ENCODE measurements around the gene PWWP2B. TPM values are rescaled to one million over a fixed set of nuclear protein-coding genes. Genes with fewer than 3 reads are reported as not detected.
"Not testable (repeated sequence)": the region's sequence is repeated elsewhere in the genome, so short reads cannot be mapped to it uniquely, and the experiment has no call there.

Gene PWWP2B
- total RNA-seq, 1 donor = 8.2 TPM

DNA sequence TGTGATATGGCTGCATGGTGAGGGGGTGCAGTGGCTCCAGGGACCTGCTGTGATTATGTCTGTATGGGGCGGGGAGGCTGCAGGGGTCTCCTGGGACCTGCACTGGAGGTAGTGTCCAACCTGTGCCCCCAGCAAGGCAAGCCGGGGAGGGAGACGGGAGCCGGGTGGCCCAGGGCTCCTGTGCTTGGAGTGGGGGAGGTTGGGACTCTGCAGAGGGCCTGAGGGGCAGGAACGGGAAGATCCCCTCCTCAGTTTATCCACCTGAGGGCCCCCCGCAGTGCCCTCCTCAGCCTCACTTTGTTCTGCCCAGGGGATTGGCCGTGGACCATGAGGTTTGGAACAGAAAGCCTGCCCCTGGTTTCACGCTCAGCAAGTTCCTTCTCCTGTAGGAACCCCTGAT, 22.8 kb upstream of the PWWP2B start:
- TF ChIP-seq, protein P1, sequence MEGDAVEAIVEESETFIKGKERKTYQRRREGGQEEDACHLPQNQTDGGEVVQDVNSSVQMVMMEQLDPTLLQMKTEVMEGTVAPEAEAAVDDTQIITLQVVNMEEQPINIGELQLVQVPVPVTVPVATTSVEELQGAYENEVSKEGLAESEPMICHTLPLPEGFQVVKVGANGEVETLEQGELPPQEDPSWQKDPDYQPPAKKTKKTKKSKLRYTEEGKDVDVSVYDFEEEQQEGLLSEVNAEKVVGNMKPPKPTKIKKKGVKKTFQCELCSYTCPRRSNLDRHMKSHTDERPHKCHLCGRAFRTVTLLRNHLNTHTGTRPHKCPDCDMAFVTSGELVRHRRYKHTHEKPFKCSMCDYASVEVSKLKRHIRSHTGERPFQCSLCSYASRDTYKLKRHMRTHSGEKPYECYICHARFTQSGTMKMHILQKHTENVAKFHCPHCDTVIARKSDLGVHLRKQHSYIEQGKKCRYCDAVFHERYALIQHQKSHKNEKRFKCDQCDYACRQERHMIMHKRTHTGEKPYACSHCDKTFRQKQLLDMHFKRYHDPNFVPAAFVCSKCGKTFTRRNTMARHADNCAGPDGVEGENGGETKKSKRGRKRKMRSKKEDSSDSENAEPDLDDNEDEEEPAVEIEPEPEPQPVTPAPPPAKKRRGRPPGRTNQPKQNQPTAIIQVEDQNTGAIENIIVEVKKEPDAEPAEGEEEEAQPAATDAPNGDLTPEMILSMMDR (IDR thresholded peaks at IDR 0.05; ENCODE audit: insufficient read depth, low read depth, low read length) = no peak
- no peak for DNase-seq (ENCODE audit: low read depth)

DNA sequence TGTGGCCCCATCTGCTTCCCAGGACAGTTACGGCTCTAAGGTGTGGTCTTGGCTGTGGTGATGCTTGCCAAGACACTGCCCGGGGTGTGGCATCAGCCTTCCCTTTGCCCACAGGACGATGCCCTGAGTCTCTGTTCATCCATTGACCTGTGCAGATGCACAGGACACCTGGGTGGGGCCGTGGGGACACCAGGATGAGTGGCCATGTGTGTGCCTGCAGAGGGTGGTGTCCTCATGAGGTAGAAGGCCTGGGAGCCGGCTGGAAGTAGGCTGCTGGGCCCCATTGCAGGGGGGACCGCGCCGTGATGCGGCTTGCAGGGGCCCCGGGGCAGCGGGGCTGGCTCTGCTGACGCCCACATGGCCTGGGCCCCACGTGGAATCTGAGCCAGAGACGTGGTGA, 22.4 kb upstream of the PWWP2B start:
- no peak for DNase-seq (ENCODE audit: low read depth)
- TF ChIP-seq, protein P1 (IDR thresholded peaks at IDR 0.05; ENCODE audit: insufficient read depth, low read depth, low read length) = no peak
- H3K4me3 ChIP-seq (ENCODE audit: low read depth, low read length) = no peak overlapping the region

More for the DNA sequence above, 22.8 kb upstream of the PWWP2B start:
- no peak overlapping the region for H3K4me3 ChIP-seq (ENCODE audit: low read depth, low read length)

DNA sequence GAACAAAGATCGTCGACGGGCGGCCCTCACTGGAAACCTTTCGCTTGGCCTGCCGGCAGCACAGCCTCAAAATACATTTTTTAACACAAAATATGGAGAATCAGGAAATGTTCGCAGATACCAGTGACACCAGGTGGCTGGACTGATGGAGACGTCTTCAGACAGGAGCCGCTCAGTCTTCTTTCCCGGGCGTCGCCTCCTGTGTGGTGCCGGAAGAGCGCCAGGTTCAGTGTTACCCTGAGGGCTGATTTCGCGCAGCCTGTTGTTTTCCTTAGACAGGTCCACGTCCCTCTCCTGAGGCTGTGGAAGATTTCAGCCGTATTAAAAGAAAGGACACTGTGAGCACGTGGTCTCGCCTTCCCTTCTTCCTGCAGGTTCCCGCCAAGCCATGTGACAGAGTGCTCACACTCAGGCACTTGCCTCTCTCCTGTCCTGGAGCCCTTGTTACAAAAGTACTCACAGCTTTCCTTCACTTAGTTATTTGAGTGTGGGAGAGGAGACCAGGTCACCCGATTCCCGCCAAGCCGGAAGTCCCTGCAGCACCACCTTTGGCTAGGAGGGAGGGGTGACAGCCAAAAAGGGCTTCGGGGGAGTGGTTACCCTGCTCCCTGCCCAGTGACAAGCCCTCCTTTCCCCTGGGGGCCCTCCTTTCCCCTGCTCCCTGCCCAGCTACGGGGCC, 21.7 kb upstream of the PWWP2B start:
- TF ChIP-seq, protein P1 (IDR thresholded peaks at IDR 0.05; ENCODE audit: insufficient read depth, low read depth, low read length) = no peak
- no peak for DNase-seq (ENCODE audit: low read depth)
- no peak overlapping the region for H3K4me3 ChIP-seq (ENCODE audit: low read depth, low read length)

DNA sequence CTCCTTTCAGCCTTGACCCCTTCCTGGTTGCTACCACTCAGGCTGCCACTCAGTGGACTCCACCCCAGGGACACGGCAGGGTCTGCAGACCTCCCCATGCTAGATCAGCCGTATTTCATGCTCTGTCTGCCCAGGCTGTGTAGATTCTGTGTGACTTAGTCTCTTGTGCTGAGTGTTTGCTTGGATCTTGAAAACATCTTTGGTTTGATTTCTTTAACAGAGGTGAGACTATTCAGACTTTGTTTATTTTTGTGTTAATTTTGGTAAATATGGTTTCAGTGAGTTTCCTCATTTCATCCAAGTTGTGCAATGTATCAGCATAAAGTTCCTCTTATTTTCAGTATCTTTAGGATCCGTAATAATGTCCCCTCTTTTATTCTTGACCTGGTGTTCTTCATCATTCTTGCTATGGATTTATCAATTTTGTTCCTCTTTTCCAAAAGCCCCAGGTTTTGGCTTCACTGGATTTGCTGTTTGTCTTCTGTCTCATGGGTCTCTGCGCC, 21.2 kb upstream of the PWWP2B start:
- no peak for DNase-seq (ENCODE audit: low read depth)
- H3K4me3 ChIP-seq (ENCODE audit: low read depth, low read length) = no peak overlapping the region
- TF ChIP-seq, protein P1 (IDR thresholded peaks at IDR 0.05; ENCODE audit: insufficient read depth, low read depth, low read length) = no peak

DNA sequence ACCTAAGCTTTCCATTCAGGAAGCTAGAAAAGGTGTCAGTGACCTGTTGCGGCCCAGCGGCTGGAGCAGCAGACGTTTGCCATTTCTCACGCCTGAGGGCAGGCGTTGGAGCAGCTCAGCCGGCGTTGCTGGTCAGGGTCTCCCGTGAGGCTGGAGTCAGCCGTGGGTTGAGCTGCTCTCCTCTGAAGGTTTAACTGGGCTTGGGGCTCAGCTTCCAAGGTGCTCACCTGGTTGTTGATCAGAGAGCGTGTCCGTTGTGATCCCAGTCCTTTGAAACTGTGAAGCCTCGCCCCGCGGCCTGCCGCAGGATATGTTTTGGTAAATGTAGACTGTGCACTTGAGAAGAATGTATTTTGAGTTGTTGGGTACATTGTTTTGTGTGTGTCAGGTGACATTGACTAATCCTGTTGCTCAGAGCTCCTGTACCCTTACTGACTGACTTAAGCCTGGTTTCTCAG, 20.6 kb upstream of the PWWP2B start:
- H3K4me3 ChIP-seq (ENCODE audit: low read depth, low read length) = no peak overlapping the region
- DNase-seq (ENCODE audit: low read depth) = no peak
- TF ChIP-seq, protein P1 (IDR thresholded peaks at IDR 0.05; ENCODE audit: insufficient read depth, low read depth, low read length) = no peak

DNA sequence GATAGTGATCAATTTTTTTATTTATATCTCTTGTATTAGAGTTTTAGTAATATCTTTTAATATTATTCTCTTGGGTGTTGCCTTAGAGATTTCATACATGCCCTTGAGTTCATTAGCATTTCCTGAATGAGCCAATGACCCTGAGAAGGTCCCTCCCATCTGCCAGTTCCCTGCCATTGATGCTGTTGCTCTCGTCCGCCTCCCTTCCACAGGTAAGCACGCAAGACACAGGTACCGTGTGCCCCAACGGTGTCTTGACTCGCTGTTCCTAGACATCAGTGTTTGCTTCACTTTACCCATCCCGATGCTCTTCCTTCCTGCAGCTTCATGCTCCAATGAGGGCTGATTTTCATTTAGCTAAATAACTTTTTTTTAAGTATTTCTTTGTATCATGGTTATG, 19.7 kb upstream of the PWWP2B start:
- no peak for DNase-seq (ENCODE audit: low read depth)
- TF ChIP-seq, protein P1 (IDR thresholded peaks at IDR 0.05; ENCODE audit: insufficient read depth, low read depth, low read length) = no peak
- no peak overlapping the region for H3K4me3 ChIP-seq (ENCODE audit: low read depth, low read length)

DNA sequence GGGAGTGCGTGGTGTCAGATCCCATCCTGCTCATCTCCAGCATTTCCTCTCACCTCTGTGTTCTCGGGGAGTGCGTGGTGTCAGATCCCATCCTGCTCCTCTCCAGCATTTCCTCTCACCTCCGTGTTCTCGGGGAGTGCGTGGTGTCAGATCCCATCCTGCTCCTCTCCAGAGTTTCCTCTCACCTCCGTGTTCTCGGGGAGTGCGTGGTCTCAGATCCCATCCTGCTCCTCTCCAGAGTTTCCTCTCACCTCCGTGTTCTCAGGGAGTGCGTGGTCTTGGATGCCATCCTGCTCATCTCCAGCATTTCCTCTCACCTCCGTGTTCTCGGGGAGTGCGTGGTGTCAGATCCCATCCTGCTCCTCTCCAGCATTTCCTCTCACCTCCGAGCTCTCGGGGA, 18.0 kb upstream of the PWWP2B start:
- not testable (repeated sequence) for DNase-seq (ENCODE audit: low read depth); H3K4me3 ChIP-seq (ENCODE audit: low read depth, low read length)

DNA sequence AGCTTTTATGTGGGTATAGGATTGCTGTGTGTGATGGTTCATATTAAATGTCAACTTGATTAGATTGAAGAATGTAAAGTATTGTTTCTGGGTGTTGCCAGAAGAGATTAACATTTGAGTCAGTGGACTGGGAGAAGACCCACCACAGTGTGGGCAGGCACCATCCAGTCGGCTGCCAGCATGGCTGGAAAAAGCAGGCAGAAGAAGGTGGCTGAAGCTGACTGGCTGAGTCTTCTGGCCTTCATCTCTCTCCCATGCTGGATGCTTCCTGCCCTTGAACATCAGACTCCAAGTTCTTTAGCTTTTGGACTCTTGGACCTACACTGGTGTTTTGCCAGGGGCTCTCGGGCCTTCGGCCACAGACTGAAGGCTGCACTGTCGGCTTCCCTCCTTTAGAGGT, 16.0 kb upstream of the PWWP2B start:
- DNase-seq (ENCODE audit: low read depth); H3K4me3 ChIP-seq (ENCODE audit: low read depth, low read length): not testable (repeated sequence)

All from fibroblast of villous mesenchyme (primary cell).